ENCODE measurements around the gene SUPV3L1.

Gene SUPV3L1

DNA sequence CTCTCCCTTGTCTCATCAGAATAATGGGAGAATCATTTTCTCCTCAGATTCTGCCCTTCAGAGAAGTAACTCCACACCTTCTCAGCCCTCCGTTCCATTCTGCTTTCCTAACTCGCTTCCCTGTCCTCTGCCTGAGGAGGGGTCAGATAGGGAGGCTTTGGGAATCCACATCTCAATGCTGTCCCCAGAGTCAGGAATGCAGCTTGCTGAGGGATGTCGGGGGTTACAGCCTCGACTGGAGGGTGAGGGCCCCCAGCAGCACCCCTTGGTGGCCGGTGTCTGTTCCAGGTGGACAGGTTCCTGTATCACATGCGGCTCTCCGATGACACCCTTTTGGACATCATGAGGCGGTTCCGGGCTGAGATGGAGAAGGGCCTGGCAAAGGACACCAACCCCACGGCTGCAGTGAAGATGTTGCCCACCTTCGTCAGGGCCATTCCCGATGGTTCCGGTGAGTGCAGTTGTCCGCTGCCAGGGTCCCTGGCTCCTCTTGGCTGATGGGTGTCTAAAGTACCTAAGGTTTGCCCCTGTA is 47.0 kb downstream of the SUPV3L1 start:
- ChIA-PET CTCF (interaction anchor here (1.3 to 2.4 kb wide), 3 partner anchors 156 to 177 kb away, joined by 4 to 8 read pairs (median 6); no protein-coding TSS in a partner anchor), POLR2A (no interaction called here)
- no peak overlapping the region for H3K4me3 ChIP-seq (ENCODE audit: low read depth, low read length)
- TF ChIP-seq CTCF (IDR thresholded peaks at IDR 0.05; ENCODE audit: insufficient read depth, low read length, missing control alignments), result no peak
- DNase-seq (ENCODE audit: low read depth, low spot score), result no peak

GRCh38 chr10:69228151-69228550 is 48.1 kb downstream of the SUPV3L1 start:
- CTCF ChIA-PET, result interaction anchor here (2.0 to 2.5 kb wide), 4 partner anchors 10 to 176 kb away, joined by 5 to 10 read pairs (median 6); no protein-coding TSS in a partner anchor
- POLR2A ChIA-PET, result no interaction called here
- H3K4me3 ChIP-seq (ENCODE audit: low read depth, low read length), result no peak overlapping the region
- no peak for TF ChIP-seq CTCF (IDR thresholded peaks at IDR 0.05; ENCODE audit: insufficient read depth, low read length, missing control alignments)
- no peak for DNase-seq (ENCODE audit: low read depth, low spot score)

DNA sequence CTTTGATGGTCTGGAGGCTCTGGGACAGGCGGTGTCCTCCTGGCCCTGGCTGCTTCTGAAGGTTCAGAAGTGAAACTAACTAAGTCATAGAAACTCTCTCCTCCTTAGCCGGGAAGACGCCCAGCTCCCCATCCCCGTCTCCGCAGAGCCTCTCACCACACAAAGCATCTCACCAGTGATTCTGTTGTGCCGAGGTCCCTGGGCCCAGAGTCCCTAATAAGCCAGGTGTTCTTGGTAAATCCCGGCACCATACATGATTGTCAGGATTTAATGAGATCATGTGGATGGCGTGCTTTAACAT is 49.5 kb downstream of the SUPV3L1 start:
- no peak for DNase-seq (ENCODE audit: low read depth, low spot score)
- no peak overlapping the region for H3K4me3 ChIP-seq (ENCODE audit: low read depth, low read length)
- CTCF ChIA-PET, result interaction anchor here (0.9 to 2.5 kb wide), 6 partner anchors 9 to 178 kb away, joined by 4 to 10 read pairs (median 6); no protein-coding TSS in a partner anchor
- POLR2A ChIA-PET, result no interaction called here
- no peak for TF ChIP-seq CTCF (IDR thresholded peaks at IDR 0.05; ENCODE audit: insufficient read depth, low read length, missing control alignments)

GRCh38 chr10:69230128-69230527 is 50.1 kb downstream of the SUPV3L1 start:
- POLR2A ChIA-PET, result no interaction called here
- CTCF ChIA-PET, result interaction anchor here (1.5 kb wide), 1 partner anchor 10 kb away, joined by 5 read pairs; no protein-coding TSS in a partner anchor
- DNase-seq (ENCODE audit: low read depth, low spot score), result no peak
- no peak for TF ChIP-seq CTCF (IDR thresholded peaks at IDR 0.05; ENCODE audit: insufficient read depth, low read length, missing control alignments)
- H3K4me3 ChIP-seq (ENCODE audit: low read depth, low read length), result no peak overlapping the region

DNA sequence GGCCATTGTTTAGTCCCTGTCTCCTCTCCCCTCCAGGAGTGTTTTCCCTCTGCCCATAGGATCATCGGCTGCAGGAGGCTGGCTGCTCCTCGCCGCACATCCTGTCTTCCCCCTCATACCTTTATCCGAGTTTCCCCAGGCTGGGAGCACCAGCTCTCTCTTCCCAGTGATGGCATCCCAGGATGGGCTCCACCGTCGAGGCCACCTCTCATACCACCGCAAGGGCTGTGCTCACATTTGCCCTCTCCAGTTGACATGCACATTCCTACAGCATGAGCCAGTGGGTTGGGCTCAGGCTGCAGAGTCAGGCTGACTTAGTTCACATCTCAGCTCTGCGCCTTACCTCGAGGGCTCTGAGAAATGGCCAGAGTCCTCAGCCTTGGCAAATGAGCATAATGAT is 52.2 kb downstream of the SUPV3L1 start:
- CTCF ChIA-PET, result interaction anchor here (1.2 to 16.9 kb wide), 7 partner anchors 9 to 192 kb away, joined by 3 to 451 read pairs (median 8); partner anchors contain the start of gene HKDC1
- H3K4me3 ChIP-seq (ENCODE audit: low read depth, low read length), result no peak overlapping the region
- POLR2A ChIA-PET, result no interaction called here
- no peak for TF ChIP-seq CTCF (IDR thresholded peaks at IDR 0.05; ENCODE audit: insufficient read depth, low read length, missing control alignments)
- DNase-seq (ENCODE audit: low read depth, low spot score), result peak; percentile 38

GRCh38 chr10:69232736-69233480 is 52.9 kb downstream of the SUPV3L1 start:
- no peak overlapping the region for H3K4me3 ChIP-seq (ENCODE audit: low read depth, low read length)
- ChIA-PET CTCF (interaction anchor here (1.2 to 16.9 kb wide), 8 partner anchors 10 to 191 kb away, joined by 3 to 451 read pairs (median 8); partner anchors contain the start of gene HKDC1), POLR2A (no interaction called here)
- TF ChIP-seq CTCF (IDR thresholded peaks at IDR 0.05; ENCODE audit: insufficient read depth, low read length, missing control alignments), result no peak
- DNase-seq (ENCODE audit: low read depth, low spot score), result no peak

Measured in AG04449 (cell line).